ENCODE data around the gene ERMP1. TPM values are rescaled to one million over a fixed set of nuclear protein-coding genes. Genes with fewer than 3 reads are reported as not detected.

ERMP1 gene
- total RNA-seq, 2 experiments from 2014 or later: 14.7 to 15.9 TPM

- no peak for ATAC-seq
- H3K27me3 Mint-ChIP-seq: no peaks in the 10 kb centered on the region
- H3K4me1 Mint-ChIP-seq (ENCODE audit: low read depth): peaks cover 19% of the 10 kb centered on the region
- intact Hi-C loops (cut with micrococcal nuclease): no loop called here
- no peaks in the 10 kb centered on the region for H3K9me3 Mint-ChIP-seq
- CTCF ChIA-PET: interaction anchor here (0.7 to 2.6 kb wide), 4 partner anchors 15 to 184 kb away, joined by 3 to 13 read pairs (median 6); partner anchors contain the start of gene ERMP1
- no peak overlapping the region for H3K4me3 Mint-ChIP-seq
- POLR2A ChIA-PET: no interaction called here
- no peaks in the 10 kb centered on the region for H3K36me3 Mint-ChIP-seq (ENCODE audit: low read depth)
- no peak for DNase-seq
- TF ChIP-seq CTCF (IDR thresholded peaks at IDR 0.05): no peak
- H3K27ac Mint-ChIP-seq: no peak overlapping the region
These were observed 37.8 kb upstream of the ERMP1 start for GRCh38 chr9:5870691-5871090.

GRCh38 chr9:5870020-5870339 lies 37.1 kb upstream of the ERMP1 start:
- Mint-ChIP-seq H3K4me3 (no peak overlapping the region), H3K4me1 (ENCODE audit: low read depth) (peaks cover 19% of the 10 kb centered on the region), H3K27me3 (no peaks in the 10 kb centered on the region), H3K36me3 (ENCODE audit: low read depth) (no peaks in the 10 kb centered on the region), H3K27ac (peak overlapping the region; percentile 52), H3K9me3 (no peaks in the 10 kb centered on the region)
- ChIA-PET CTCF (interaction anchor here (1.0 to 2.6 kb wide), 8 partner anchors 9 to 106 kb away, joined by 3 to 13 read pairs (median 6); partner anchors contain the start of gene ERMP1), POLR2A (interaction anchor here (0.9 kb wide), 1 partner anchor 9 kb away, joined by 3 read pairs; no protein-coding TSS in a partner anchor)
- intact Hi-C loops (cut with micrococcal nuclease): no loop called here
- DNase-seq (no peak), ATAC-seq (no peak)
- no peak for TF ChIP-seq CTCF (IDR thresholded peaks at IDR 0.05)

GRCh38 chr9:5869315-5870019 lies 36.5 kb upstream of the ERMP1 start:
- ChIA-PET CTCF (interaction anchor here (0.9 to 2.8 kb wide), 11 partner anchors 9 to 107 kb away, joined by 3 to 13 read pairs (median 4); partner anchors contain the start of gene ERMP1), POLR2A (interaction anchor here (0.9 kb wide), 1 partner anchor 10 kb away, joined by 3 read pairs; no protein-coding TSS in a partner anchor)
- no peaks in the 10 kb centered on the region for H3K9me3 Mint-ChIP-seq
- H3K4me1 Mint-ChIP-seq (ENCODE audit: low read depth): peaks cover 19% of the 10 kb centered on the region
- intact Hi-C loops (cut with micrococcal nuclease): no loop called here
- no peaks in the 10 kb centered on the region for H3K27me3 Mint-ChIP-seq
- H3K4me3 Mint-ChIP-seq: no peak overlapping the region
- H3K36me3 Mint-ChIP-seq (ENCODE audit: low read depth): no peaks in the 10 kb centered on the region
- peak overlapping the region; percentile 52 for H3K27ac Mint-ChIP-seq
- peak; percentile 32 for TF ChIP-seq CTCF (IDR thresholded peaks at IDR 0.05)
- DNase-seq: peak; percentile 49
- peak; percentile 71 for ATAC-seq

GRCh38 chr9:5868235-5868634 lies 35.3 kb upstream of the ERMP1 start:
- Mint-ChIP-seq H3K4me3 (no peak overlapping the region), H3K36me3 (ENCODE audit: low read depth) (no peaks in the 10 kb centered on the region), H3K27ac (no peak overlapping the region), H3K4me1 (ENCODE audit: low read depth) (peaks cover 11% of the 10 kb centered on the region), H3K27me3 (no peaks in the 10 kb centered on the region), H3K9me3 (no peaks in the 10 kb centered on the region)
- POLR2A ChIA-PET: no interaction called here
- DNase-seq: no peak
- intact Hi-C loops (cut with micrococcal nuclease): no loop called here
- CTCF ChIA-PET: interaction anchor here (0.8 to 2.8 kb wide), 4 partner anchors 10 to 41 kb away, joined by 3 to 8 read pairs (median 6); partner anchors contain the start of gene ERMP1
- no peak for TF ChIP-seq CTCF (IDR thresholded peaks at IDR 0.05)
- ATAC-seq: no peak

GRCh38 chr9:5866685-5867084 lies 33.8 kb upstream of the ERMP1 start:
- Mint-ChIP-seq H3K4me3 (no peak overlapping the region), H3K36me3 (ENCODE audit: low read depth) (no peaks in the 10 kb centered on the region), H3K27ac (no peak overlapping the region), H3K27me3 (no peaks in the 10 kb centered on the region), H3K9me3 (no peaks in the 10 kb centered on the region), H3K4me1 (ENCODE audit: low read depth) (peaks cover 11% of the 10 kb centered on the region)
- POLR2A ChIA-PET: no interaction called here
- CTCF ChIA-PET: interaction anchor here (1.5 to 2.8 kb wide), 2 partner anchors 20 to 33 kb away, joined by 6 to 8 read pairs; partner anchors contain the start of gene ERMP1
- no peak for TF ChIP-seq CTCF (IDR thresholded peaks at IDR 0.05)
- ATAC-seq (no peak), DNase-seq (no peak)
- intact Hi-C loops (cut with micrococcal nuclease): no loop called here
